Measurements from ENCODE around the gene NEK10.

The NEK10 gene

DNA sequence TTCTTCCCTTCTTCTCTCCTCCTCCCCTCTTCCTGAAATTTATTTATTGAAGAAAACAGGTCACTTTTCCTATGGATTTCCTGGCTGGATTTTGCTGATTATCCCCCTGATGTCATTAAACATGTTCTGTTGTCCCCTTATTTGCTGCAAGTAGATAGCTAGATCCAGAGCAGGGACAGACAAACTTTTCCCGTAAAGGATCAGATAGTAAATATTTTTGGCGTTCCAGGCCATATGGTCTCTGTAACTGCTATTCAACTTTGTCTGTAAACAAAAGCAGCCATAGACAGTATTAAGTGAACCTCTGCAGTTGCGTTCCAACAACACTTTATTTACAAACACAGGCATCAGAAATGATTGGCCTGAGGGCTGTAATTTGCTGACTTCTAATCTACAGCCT lies 241.3 kb downstream of the NEK10 start:
- peaks cover 4% of the 10 kb centered on the region for H3K27me3 Mint-ChIP-seq (ENCODE audit: low read depth, poor library complexity)
- no peak overlapping the region for H3K27ac Mint-ChIP-seq
- H3K9me3 Mint-ChIP-seq, result no peaks in the 10 kb centered on the region
- no peaks in the 10 kb centered on the region for H3K4me1 Mint-ChIP-seq
- DNase-seq, result no peak
- TF ChIP-seq, protein P1, sequence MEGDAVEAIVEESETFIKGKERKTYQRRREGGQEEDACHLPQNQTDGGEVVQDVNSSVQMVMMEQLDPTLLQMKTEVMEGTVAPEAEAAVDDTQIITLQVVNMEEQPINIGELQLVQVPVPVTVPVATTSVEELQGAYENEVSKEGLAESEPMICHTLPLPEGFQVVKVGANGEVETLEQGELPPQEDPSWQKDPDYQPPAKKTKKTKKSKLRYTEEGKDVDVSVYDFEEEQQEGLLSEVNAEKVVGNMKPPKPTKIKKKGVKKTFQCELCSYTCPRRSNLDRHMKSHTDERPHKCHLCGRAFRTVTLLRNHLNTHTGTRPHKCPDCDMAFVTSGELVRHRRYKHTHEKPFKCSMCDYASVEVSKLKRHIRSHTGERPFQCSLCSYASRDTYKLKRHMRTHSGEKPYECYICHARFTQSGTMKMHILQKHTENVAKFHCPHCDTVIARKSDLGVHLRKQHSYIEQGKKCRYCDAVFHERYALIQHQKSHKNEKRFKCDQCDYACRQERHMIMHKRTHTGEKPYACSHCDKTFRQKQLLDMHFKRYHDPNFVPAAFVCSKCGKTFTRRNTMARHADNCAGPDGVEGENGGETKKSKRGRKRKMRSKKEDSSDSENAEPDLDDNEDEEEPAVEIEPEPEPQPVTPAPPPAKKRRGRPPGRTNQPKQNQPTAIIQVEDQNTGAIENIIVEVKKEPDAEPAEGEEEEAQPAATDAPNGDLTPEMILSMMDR (IDR thresholded peaks at IDR 0.05), result no peak
- H3K4me3 Mint-ChIP-seq, result no peak overlapping the region
- H3K36me3 Mint-ChIP-seq (ENCODE audit: low read depth), result no peaks in the 10 kb centered on the region

DNA sequence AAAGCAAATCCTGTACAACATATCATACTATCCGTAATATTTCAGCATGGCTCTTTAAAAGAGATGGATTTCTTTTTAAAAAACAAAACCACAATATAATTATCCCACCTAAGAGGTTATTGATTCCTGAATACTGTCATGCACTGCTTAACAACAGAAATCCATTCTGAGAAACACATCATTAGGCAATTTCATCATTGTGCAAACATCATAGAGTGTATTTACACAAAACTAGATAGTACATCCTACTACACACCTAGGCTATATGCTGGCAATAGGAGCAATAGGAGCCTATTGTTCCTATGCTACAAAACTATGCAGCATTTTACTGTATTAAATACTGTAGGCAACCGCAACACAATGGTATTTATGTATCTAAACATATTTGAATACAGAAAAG lies 242.0 kb downstream of the NEK10 start:
- H3K4me1 Mint-ChIP-seq, result no peaks in the 10 kb centered on the region
- H3K4me3 Mint-ChIP-seq, result no peak overlapping the region
- no peak for DNase-seq
- H3K36me3 Mint-ChIP-seq (ENCODE audit: low read depth), result peaks cover under 1% of the 10 kb centered on the region
- H3K27ac Mint-ChIP-seq, result no peak overlapping the region
- peaks cover 4% of the 10 kb centered on the region for H3K27me3 Mint-ChIP-seq (ENCODE audit: low read depth, poor library complexity)
- TF ChIP-seq, protein P1 (IDR thresholded peaks at IDR 0.05), result no peak
- H3K9me3 Mint-ChIP-seq, result peaks cover under 1% of the 10 kb centered on the region

DNA sequence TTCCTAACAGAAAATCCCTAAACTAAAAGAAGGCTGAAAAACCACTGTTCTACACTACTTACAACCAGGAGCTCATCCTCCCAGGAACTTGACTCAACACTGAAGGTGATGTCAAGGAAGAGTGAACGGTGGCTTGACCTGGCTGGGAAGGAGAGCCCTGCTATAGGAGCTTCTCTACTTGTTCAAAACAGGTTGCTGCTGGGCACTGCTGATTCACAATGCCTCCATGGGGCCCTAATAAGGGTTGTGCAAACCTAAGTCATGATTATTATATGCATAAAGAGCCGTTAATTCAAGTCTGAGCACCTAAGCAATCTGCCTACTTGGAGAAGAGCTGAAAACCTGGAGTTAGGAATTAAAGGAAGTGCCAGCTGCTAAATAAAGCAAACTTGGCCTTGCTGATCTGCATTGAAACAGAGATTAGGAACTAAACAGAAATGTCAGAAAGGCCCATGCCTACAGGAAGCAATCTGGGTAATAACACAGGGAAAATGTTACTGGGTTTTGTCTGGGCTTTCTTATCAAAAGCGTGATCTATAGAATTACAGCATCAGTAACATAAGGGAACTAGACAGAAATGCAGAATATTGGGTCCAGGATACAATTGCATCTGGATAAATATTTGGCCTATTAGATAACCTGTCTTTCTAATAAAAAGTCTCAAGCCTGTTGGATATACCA lies 243.2 kb downstream of the NEK10 start:
- TF ChIP-seq, protein P1 (IDR thresholded peaks at IDR 0.05), result no peak
- Mint-ChIP-seq H3K4me3 (no peak overlapping the region), H3K36me3 (ENCODE audit: low read depth) (peaks cover 4% of the 10 kb centered on the region), H3K27me3 (ENCODE audit: low read depth, poor library complexity) (peaks cover 4% of the 10 kb centered on the region), H3K9me3 (peaks cover 11% of the 10 kb centered on the region), H3K4me1 (no peaks in the 10 kb centered on the region), H3K27ac (no peak overlapping the region)
- DNase-seq, result no peak

DNA sequence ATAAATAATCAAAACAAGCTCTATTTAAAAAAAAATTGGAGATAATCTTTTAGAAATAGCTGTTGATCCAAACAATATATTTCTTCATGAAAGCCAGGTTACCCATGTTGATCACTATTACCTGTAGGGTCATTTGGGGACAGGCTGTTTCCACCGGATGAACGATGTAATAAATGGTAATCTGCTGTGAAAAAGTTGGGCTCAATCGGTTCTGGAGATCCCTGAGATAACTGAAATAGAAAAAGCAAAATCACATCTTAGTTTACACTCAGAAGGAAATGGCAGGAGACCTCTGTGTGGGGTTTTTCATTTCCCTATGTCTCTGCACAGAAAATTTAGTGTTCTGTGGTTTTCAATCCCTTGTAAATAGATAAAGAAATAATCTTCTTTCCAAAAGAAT lies 249.5 kb downstream of the NEK10 start:
- Mint-ChIP-seq H3K9me3 (peaks cover 12% of the 10 kb centered on the region), H3K4me3 (no peak overlapping the region), H3K27ac (no peak overlapping the region), H3K27me3 (ENCODE audit: low read depth, poor library complexity) (no peaks in the 10 kb centered on the region), H3K36me3 (ENCODE audit: low read depth) (peaks cover 4% of the 10 kb centered on the region), H3K4me1 (no peaks in the 10 kb centered on the region)
- DNase-seq, result no peak
- TF ChIP-seq, protein P1 (IDR thresholded peaks at IDR 0.05), result no peak

DNA sequence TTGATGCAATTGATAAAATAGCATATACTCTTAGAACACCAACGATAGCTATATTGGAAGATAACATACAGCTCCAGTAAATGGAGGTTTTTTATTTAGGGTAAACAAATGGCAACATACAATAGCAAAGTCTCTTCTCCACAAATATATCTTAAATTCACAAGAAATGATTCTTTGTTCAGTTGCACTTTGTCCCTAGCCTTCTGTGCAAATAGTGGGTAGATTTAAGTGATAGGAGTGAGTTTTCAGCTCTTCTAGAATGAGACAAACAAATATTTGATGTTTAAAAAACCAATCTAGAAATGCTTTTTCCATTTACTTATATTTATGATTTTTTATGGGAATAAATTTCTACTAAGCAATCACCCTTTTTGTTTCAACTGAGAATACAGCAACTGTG lies 253.8 kb downstream of the NEK10 start:
- DNase-seq, result no peak
- H3K36me3 Mint-ChIP-seq (ENCODE audit: low read depth), result no peaks in the 10 kb centered on the region
- TF ChIP-seq, protein P1 (IDR thresholded peaks at IDR 0.05), result no peak
- H3K4me1 Mint-ChIP-seq, result no peaks in the 10 kb centered on the region
- H3K4me3 Mint-ChIP-seq, result no peak overlapping the region
- no peak overlapping the region for H3K27ac Mint-ChIP-seq
- no peaks in the 10 kb centered on the region for H3K27me3 Mint-ChIP-seq (ENCODE audit: low read depth, poor library complexity)
- H3K9me3 Mint-ChIP-seq, result no peaks in the 10 kb centered on the region

DNA sequence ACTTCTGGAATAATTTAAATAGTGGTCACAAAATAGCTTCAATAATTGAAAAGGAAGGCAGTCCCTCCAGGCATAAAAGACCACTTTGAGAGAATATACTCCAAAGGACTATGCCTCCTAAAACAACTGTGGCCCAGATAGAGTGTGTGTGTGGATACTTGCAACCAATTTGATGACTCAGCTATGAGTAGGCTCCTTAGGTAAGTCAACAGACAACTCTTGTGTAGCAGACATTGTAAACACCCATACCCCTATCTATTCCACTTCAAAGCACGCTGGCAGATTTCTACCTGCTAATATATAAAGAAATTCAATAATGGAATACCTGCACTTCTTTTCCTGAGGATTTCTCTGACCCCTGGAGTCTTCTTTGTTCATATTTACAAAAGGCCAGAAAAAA lies 254.5 kb downstream of the NEK10 start:
- H3K27ac Mint-ChIP-seq, result no peak overlapping the region
- H3K9me3 Mint-ChIP-seq, result no peaks in the 10 kb centered on the region
- TF ChIP-seq, protein P1 (IDR thresholded peaks at IDR 0.05), result no peak
- H3K36me3 Mint-ChIP-seq (ENCODE audit: low read depth), result no peaks in the 10 kb centered on the region
- no peak overlapping the region for H3K4me3 Mint-ChIP-seq
- no peaks in the 10 kb centered on the region for H3K27me3 Mint-ChIP-seq (ENCODE audit: low read depth, poor library complexity)
- DNase-seq, result no peak
- H3K4me1 Mint-ChIP-seq, result no peaks in the 10 kb centered on the region
